ENCODE data around the gene DIRAS2.

The DIRAS2 gene

DNA sequence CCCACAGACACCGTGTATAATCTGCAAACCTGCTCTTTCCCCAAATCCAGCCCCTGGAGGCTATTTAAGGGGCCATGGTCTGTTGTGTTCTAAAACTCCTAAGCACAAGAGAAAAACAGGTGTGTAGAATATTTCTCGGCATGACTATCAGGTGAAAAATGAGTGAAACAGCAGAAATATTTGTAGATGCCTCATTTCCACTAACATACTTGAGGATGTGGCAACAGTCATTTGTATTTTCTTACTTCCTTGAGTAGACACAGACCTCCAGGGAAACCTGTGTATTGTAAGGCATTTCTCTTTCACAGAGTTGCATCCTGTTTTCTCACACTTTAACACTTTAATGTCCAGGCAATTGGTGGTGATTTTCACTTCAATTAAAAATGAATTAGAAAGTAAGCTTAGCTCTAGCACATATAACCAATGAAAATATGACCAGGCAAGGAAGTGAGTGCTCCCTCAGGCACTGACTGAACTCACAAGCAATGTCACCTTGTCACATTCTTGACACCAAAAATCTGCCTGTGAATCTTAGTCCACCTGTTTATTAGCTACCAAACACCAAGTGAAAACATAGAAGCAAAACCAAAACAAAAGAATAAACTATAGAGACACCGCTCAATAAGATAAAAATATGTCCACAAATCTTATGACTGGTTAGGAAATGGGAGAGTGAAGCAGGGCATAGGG, 64.4 kb downstream of the DIRAS2 start:
- TF ChIP-seq ESRRG (CRISPR knock-in tag; IDR thresholded peaks at IDR 0.05) (no peak), ISL1 (CRISPR knock-in tag; IDR thresholded peaks at IDR 0.05) (no peak), ZFP30 (CRISPR knock-in tag; IDR thresholded peaks at IDR 0.05) (no peak), CSDC2 (CRISPR knock-in tag; IDR thresholded peaks at IDR 0.05) (no peak), ZNF70 (CRISPR knock-in tag; IDR thresholded peaks at IDR 0.05) (no peak), GLIS3 (CRISPR knock-in tag; IDR thresholded peaks at IDR 0.05) (no peak), PPARA (CRISPR knock-in tag; IDR thresholded peaks at IDR 0.05; ENCODE audit: borderline replicate concordance) (no peak), RARB (CRISPR knock-in tag; IDR thresholded peaks at IDR 0.05) (no peak), SNAI2 (CRISPR knock-in tag; IDR thresholded peaks at IDR 0.05) (no peak), ZNF8 (CRISPR knock-in tag; IDR thresholded peaks at IDR 0.05) (no peak), OSR1 (CRISPR knock-in tag; IDR thresholded peaks at IDR 0.05) (no peak), BACH2 (CRISPR knock-in tag; IDR thresholded peaks at IDR 0.05; ENCODE audit: borderline replicate concordance) (no peak)
- TF ChIP-seq, protein P1, sequence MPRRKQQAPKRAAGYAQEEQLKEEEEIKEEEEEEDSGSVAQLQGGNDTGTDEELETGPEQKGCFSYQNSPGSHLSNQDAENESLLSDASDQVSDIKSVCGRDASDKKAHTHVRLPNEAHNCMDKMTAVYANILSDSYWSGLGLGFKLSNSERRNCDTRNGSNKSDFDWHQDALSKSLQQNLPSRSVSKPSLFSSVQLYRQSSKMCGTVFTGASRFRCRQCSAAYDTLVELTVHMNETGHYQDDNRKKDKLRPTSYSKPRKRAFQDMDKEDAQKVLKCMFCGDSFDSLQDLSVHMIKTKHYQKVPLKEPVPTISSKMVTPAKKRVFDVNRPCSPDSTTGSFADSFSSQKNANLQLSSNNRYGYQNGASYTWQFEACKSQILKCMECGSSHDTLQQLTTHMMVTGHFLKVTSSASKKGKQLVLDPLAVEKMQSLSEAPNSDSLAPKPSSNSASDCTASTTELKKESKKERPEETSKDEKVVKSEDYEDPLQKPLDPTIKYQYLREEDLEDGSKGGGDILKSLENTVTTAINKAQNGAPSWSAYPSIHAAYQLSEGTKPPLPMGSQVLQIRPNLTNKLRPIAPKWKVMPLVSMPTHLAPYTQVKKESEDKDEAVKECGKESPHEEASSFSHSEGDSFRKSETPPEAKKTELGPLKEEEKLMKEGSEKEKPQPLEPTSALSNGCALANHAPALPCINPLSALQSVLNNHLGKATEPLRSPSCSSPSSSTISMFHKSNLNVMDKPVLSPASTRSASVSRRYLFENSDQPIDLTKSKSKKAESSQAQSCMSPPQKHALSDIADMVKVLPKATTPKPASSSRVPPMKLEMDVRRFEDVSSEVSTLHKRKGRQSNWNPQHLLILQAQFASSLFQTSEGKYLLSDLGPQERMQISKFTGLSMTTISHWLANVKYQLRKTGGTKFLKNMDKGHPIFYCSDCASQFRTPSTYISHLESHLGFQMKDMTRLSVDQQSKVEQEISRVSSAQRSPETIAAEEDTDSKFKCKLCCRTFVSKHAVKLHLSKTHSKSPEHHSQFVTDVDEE (CRISPR knock-in tag; IDR thresholded peaks at IDR 0.05) = no peak
- TF ChIP-seq, protein P2, sequence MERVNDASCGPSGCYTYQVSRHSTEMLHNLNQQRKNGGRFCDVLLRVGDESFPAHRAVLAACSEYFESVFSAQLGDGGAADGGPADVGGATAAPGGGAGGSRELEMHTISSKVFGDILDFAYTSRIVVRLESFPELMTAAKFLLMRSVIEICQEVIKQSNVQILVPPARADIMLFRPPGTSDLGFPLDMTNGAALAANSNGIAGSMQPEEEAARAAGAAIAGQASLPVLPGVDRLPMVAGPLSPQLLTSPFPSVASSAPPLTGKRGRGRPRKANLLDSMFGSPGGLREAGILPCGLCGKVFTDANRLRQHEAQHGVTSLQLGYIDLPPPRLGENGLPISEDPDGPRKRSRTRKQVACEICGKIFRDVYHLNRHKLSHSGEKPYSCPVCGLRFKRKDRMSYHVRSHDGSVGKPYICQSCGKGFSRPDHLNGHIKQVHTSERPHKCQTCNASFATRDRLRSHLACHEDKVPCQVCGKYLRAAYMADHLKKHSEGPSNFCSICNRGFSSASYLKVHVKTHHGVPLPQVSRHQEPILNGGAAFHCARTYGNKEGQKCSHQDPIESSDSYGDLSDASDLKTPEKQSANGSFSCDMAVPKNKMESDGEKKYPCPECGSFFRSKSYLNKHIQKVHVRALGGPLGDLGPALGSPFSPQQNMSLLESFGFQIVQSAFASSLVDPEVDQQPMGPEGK (CRISPR knock-in tag; IDR thresholded peaks at IDR 0.05; ENCODE audit: borderline replicate concordance) = no peak
- ATAC-seq = no peak

DNA sequence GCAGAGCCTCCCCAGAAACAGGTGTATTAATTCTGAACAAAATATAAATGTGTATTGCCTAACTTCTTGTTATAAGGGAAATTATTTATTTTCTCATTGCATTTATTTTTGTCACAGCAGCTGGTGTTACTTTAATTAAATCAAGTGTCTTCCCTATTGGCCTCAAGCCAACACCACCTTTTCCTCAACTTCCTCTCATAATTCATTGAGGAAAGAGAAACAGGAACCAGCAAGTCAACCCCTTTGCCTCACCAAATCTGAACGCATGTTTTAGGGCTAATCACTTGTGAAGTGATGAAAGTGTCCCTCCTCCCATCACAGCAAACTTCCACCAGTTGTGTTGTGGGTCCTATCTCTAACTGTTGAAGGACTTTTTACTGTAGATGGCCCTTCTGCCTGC, 73.1 kb downstream of the DIRAS2 start:
- TF ChIP-seq TCF4 (CRISPR knock-in tag; IDR thresholded peaks at IDR 0.05; ENCODE audit: borderline replicate concordance) = no peak
- no peak for TF ChIP-seq ZFP3 (CRISPR knock-in tag; IDR thresholded peaks at IDR 0.05)
- TF ChIP-seq TOX (CRISPR knock-in tag; IDR thresholded peaks at IDR 0.05; ENCODE audit: borderline replicate concordance) = no peak
- TF ChIP-seq, protein P3, sequence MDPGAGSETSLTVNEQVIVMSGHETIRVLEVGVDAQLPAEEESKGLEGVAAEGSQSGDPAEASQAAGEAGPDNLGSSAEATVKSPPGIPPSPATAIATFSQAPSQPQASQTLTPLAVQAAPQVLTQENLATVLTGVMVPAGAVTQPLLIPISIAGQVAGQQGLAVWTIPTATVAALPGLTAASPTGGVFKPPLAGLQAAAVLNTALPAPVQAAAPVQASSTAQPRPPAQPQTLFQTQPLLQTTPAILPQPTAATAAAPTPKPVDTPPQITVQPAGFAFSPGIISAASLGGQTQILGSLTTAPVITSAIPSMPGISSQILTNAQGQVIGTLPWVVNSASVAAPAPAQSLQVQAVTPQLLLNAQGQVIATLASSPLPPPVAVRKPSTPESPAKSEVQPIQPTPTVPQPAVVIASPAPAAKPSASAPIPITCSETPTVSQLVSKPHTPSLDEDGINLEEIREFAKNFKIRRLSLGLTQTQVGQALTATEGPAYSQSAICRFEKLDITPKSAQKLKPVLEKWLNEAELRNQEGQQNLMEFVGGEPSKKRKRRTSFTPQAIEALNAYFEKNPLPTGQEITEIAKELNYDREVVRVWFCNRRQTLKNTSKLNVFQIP (CRISPR knock-in tag; IDR thresholded peaks at IDR 0.05; ENCODE audit: borderline replicate concordance, low read depth) = no peak
- ATAC-seq = no peak

DNA sequence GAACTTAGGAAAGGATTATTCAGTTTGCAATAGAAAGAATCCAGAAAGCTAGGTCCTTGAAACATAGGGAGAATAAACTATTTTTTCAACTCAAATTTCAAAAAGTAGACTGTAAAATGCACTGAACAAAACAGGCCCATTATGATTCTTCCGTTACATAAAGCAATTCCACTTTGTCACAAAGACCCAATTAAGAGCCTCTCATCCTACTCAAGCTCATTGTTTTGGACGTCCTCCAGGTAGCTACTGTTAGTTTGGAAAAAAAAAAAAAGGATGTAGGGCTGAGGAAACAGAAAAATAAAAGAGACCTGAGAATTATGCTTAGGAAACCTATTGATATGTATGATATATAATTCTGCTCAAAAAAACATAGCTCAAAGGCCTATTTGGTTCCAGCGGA, 74.0 kb downstream of the DIRAS2 start:
- TF ChIP-seq ESRRG (CRISPR knock-in tag; IDR thresholded peaks at IDR 0.05) = no peak
- no peak for TF ChIP-seq ZNF565 (CRISPR knock-in tag; conservative IDR thresholded peaks at IDR 0.05; ENCODE audit: low read depth)
- TF ChIP-seq TOX (CRISPR knock-in tag; IDR thresholded peaks at IDR 0.05; ENCODE audit: borderline replicate concordance) = no peak
- TF ChIP-seq ZFP30 (CRISPR knock-in tag; IDR thresholded peaks at IDR 0.05) = no peak
- no peak for TF ChIP-seq GLIS3 (CRISPR knock-in tag; IDR thresholded peaks at IDR 0.05)
- no peak for TF ChIP-seq ZFP3 (CRISPR knock-in tag; IDR thresholded peaks at IDR 0.05)
- no peak for ATAC-seq

DNA sequence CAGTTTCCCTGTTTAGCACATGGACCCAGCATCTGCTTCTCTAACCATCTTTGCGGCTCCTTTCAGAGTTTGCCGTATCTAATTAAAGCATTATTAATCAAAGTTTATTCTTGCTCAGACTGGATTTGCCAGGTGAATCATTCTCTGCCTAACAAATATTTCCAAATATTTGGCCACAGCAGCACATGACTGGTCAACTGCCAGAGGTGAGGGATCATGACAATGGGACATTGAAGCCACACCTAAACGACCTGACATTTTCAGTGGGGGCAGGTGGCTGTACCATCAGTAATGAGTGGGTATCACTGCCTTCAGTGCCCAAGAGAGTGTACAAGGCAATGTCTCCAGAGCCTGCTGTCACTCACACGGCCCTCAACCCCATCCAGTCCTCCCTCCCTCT, 80.4 kb downstream of the DIRAS2 start:
- no peak for TF ChIP-seq TOX (CRISPR knock-in tag; IDR thresholded peaks at IDR 0.05; ENCODE audit: borderline replicate concordance)
- TF ChIP-seq RARB (CRISPR knock-in tag; IDR thresholded peaks at IDR 0.05) = no peak
- no peak for TF ChIP-seq CSDC2 (CRISPR knock-in tag; IDR thresholded peaks at IDR 0.05)
- TF ChIP-seq, protein P4, sequence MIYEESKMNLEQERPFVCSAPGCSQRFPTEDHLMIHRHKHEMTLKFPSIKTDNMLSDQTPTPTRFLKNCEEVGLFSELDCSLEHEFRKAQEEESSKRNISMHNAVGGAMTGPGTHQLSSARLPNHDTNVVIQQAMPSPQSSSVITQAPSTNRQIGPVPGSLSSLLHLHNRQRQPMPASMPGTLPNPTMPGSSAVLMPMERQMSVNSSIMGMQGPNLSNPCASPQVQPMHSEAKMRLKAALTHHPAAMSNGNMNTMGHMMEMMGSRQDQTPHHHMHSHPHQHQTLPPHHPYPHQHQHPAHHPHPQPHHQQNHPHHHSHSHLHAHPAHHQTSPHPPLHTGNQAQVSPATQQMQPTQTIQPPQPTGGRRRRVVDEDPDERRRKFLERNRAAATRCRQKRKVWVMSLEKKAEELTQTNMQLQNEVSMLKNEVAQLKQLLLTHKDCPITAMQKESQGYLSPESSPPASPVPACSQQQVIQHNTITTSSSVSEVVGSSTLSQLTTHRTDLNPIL (CRISPR knock-in tag; IDR thresholded peaks at IDR 0.05; ENCODE audit: low read depth) = no peak
- no peak for TF ChIP-seq ISL1 (CRISPR knock-in tag; IDR thresholded peaks at IDR 0.05)
- TF ChIP-seq ZNF8 (CRISPR knock-in tag; IDR thresholded peaks at IDR 0.05) = no peak
- TF ChIP-seq OSR1 (CRISPR knock-in tag; IDR thresholded peaks at IDR 0.05) = no peak
- no peak for TF ChIP-seq TCF4 (CRISPR knock-in tag; IDR thresholded peaks at IDR 0.05; ENCODE audit: borderline replicate concordance)
- TF ChIP-seq ZFP30 (CRISPR knock-in tag; IDR thresholded peaks at IDR 0.05) = no peak
- no peak for TF ChIP-seq ESRRG (CRISPR knock-in tag; IDR thresholded peaks at IDR 0.05)
- no peak for TF ChIP-seq GLIS3 (CRISPR knock-in tag; IDR thresholded peaks at IDR 0.05)
- TF ChIP-seq BACH2 (CRISPR knock-in tag; IDR thresholded peaks at IDR 0.05; ENCODE audit: borderline replicate concordance) = no peak
- TF ChIP-seq, protein P1 (CRISPR knock-in tag; IDR thresholded peaks at IDR 0.05) = no peak
- no peak for ATAC-seq
